GM18519 (cell line): Measurements from ENCODE around the gene KCNIP1.

ENCODE experiments used
- ATAC-seq: cut with Tn5 transposase; IDR thresholded peaks from one replicate; pipeline ENCODE4 v1.9.1; 2021; ENCODE audit warnings: mild to moderate bottlenecking, moderate library complexity; ENCODE audit not compliant: unreplicated experiment, low FRiP score

The KCNIP1 gene

DNA sequence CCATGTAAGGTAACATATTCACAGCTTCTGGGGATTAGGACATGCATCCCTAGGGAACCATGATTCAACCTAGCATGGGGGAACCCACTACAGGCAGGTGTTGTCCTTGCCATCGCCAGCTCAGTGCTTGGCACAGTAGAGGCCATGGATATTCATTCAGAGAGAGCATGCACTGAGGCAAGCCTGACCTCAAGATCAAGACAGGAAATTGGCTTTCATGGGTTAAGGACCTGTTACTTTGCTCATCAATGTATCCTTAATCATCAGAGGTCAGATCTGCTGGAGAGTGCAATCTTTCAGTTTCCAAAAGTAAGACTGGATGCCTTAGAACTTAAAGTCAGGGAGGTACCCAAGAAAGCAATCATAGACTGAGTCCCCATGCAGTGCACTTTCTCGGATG, 84.0 kb downstream of the KCNIP1 start:
- no peak for ATAC-seq

DNA sequence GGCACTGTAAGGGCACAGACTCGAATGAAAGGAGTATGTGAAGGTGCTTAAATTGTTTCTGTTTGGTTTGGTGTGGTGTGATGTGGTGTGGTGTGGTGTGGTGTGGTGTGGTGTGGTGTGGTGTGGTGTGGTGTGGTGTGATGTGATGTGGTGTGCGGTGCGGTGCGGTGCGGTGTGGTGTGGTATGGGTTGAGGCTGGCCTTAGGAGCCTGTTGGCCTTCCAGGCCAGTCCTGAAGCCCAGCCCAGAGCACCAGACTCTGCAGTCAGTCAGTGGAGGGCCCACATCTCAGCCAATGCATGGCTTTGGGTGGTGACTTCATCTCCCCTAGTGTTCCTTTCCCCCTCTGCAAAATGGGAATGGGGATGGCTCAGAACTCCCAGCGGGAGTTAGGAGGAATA, 85.8 kb downstream of the KCNIP1 start:
- ATAC-seq, result no peak

DNA sequence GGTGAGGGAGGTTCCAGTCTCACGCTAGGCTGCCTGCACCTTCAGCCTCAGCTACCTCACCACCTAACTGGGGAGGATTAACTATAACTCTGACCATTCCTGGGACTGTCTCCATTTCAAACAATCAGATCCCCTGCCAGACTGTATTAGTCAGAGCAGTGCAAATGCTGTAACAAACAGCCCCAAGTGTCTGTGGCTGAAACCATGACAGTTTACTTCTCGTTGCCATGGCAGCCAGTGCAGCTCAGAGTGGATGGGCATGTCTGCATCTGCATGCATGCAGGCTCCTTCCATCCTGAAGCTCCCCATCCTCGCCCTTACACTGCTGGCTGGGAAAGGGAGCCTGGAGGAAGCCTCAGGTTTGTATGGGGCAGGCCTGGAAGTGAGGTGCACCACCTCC, 86.7 kb downstream of the KCNIP1 start:
- no peak for ATAC-seq

GRCh38 chr5:170591054-170591453, 87.2 kb downstream of the KCNIP1 start:
- ATAC-seq, result no peak

GRCh38 chr5:170596482-170597044, 92.7 kb downstream of the KCNIP1 start:
- no peak for ATAC-seq

DNA sequence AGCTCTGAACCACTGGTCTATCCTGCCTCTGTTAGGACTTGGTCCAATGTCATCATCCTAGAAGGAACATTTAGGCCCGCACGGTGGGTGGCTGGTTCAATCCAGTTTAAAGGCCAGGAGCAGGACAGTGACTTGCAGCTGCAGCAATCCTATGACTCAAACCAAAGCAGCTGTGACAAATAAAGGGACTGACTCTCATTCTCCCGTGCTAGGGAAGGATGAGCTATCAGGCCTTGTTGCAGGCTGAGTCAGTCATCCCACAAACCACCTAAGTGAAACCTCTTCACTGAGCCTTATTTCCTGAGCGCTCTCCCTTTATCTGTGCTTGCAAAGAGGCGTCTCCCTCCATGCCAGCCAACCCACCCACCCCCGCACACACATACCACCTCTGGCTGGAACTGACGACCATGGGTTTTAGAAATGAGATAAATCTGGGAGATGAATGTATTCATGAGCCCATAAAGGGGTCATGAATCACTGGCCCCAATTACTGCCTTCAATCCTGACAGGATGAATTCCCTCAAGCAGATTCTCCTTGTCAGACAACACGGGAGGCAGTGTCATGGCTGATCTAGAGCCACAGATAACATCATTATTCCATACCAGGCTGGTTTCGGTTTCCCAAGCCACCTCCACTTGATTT, 93.4 kb downstream of the KCNIP1 start:
- no peak for ATAC-seq

DNA sequence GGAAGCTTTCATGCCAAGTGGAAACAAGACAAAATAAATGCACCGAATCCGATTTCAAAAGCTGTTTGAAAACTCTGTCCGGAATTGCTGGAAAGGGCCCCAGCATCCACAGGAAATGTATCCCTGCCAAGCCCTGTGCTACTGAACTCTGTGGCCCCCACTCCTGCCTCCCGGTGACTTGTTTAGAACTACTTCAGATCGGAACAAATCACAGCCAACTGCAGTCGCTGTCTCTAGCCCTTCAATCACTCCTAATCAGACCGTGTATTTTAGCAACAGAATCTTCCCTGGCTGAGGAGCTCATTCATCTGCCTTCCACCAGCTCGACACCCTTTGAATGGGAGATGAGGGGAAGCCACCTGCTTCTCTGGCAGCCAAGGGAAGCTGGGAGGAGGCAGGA, 94.1 kb downstream of the KCNIP1 start:
- no peak for ATAC-seq

GRCh38 chr5:170599756-170600155, 95.9 kb downstream of the KCNIP1 start:
- ATAC-seq, result no peak

GRCh38 chr5:170601619-170602018, 97.8 kb downstream of the KCNIP1 start:
- no peak for ATAC-seq

DNA sequence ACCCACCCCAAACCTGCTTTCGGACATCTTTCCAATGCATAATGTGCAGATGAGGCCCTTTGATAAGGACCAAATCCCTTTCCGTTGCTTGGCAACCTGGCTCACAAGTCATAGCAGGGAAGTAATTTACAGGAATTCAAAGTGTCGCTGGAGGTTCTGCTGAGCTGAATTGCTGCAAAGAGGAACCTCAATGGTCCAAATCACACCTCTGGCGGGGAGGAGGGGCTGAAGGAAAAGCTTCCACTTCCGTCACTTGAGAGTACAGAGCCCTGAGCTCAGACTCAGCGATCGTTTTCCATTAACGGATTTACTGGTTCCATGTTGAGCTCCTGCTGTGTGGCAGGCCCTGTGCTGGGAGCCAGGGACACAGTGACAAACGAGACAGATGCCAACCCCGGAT, 99.3 kb downstream of the KCNIP1 start:
- ATAC-seq, result no peak

DNA sequence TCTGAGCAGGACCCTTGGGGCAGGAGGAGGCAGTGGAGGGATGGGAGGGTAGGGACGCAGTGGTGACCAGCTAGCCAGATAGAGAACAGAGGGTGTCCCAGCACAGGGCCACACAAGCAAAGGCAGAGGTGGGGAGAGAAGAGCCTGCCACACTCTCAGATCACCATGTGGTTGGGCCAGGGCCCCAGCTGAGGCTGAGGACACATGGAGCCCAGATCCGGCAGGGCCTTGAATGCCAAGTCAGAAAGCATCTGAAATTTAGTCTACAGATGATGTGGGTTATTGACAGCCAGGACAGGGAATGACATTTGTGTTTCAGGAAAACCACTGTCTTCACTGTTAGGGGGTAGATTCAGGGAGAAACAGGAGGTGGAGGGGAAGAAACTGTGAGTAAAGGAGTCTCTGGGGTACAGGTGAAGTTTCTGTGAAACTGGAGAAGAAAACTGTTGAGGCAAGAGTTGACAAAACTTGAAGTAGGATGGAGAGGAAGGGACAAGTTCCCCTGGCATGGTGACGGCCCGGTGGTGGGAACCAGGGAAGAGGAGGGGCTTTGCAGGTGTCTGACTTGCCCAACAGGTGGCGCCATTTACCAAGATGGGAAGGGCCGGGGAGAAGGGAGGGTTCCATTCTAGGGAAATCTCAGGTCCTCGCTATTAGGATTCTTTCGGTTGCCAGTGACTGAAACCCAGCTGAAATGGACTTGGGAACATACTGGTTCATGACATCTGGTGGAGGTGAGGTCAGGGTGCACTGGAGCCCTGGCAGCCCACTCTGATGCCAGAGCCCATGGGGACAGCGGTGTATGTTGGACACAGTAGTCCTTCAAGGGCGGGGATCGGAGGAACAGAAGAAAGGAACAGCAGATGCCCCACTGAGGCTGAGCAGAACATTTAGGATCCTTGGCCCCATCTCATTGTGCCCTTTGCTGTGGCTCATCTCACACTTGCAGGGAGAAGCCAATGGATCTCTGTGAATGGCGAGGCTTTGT, 100.1 kb downstream of the KCNIP1 start:
- ATAC-seq, result no peak

DNA sequence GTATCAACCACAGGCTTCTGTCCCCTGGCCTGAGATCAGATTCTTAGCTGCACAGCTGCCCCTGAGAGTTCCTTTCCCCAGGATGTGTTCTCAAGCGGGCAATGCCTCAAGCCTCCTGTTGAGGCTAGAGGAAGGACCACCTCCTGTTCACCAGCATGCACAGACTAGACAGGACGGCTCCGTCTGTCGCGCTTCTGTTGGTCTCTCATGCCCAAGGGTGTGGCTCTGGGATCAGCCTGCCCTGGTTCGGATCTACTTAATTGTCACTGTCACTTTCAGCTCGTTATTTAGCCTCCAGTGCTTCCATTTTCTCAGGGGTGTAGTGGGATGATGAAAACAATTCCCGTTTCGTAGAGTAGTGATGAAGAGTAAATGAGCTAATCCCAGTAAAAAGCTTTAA, 103.1 kb downstream of the KCNIP1 start:
- no peak for ATAC-seq

- ATAC-seq, result no peak
These were observed 107.8 kb downstream of the KCNIP1 start for GRCh38 chr5:170611449-170612090.

DNA sequence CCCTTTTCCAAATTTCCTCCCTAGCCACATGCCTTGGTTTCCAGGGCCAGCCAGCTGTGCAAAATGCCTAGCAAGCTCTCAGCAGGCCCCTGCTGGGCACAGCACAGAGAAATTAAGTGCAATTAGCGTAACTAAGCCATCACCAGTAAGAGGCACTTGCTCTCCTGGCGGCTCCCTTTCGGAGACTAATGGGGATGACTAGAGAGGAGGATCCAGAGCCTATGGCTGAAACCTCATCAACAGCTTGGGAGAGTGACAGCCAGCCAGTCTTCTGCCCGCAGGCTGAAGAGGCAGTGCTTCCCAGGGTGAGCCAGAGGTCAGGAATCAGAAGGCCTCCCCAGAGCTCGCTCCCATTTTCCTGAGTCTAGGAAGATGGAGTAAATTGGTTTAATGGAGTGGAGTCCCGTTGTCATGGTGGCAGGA, 108.4 kb downstream of the KCNIP1 start:
- no peak for ATAC-seq

GRCh38 chr5:170614065-170614490, 110.3 kb downstream of the KCNIP1 start:
- ATAC-seq, result no peak

DNA sequence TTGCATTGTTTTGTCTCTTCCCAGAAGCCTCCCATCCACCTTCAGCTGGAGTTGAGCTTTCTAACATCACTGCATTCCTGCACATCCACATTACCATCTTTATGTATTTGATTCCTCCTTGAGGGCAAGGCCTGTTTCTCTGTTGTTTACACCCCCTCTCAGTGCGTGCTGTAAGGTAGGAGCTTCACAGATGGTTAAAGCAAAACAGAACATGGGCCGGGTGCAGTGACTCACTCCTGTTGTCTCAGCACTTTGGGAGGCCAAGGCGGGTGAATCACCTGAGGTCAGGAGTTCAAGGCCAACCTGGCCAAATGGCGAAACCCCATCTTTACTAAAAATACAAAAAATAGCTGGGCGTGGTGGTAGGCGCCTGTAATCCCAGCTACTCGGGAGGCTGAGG, 110.9 kb downstream of the KCNIP1 start:
- ATAC-seq, result no peak

DNA sequence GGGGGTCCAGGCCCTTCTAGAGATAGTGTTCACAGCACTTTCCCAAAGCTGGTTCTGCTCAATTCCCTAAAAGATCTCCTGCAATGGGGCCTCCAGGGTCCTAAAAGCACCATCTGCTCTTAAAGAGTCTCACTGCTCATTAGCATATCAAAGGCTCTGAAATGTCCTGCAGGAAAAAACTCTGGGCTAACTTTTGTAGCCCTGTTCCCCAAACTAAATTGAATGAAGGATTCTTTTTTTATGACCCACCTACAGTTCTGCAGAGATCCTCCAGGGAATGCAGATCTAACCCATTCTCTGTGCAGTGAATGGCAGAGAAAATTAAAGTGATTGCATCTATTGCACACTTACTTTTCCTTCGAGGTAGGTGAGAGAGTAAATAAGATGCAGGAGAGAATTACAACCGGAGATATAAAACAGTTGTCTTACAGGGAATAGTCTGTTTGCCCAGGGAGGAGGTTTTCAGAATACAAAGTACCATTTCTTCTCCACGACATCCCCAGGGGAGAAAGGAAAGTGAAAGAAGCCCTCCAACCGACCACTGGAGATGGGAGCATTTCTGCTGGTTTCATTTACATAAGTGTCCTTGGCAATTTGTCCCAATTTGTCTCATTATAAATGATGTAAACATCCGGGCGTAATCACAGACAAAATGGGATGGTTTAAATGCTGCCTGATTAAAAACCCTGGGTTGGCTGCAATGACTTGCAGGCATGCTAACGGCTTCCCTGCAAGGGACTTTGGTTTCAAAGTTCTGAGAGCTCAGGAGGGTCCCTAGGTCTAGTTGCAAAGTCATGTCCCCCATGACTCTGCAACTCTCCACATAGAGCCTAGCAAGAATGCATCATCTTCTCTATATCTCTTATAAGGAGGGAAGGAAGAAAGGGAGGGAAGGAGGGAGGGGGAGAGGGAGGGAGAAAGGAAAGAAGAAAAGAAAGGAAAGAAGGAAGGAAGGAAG, 114.0 kb downstream of the KCNIP1 start:
- no peak for ATAC-seq

DNA sequence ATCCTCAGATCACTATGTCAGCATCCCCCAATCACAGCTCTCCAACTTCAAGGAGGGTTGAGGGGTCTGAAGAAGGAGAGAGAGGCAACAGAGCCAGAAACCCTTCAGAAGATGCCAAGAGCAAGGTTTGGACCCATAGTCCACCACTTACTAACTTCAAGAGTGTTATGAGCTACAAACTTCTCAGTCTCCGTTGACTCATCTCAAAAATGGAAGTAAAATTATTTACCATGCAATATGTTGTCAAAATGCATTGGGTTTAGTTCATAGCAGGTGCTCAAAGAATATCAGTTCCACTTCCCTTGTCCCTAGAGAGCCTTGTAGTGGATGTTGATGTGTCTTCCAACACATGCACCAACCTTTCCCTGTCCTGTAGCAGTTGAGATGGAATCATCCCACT, 116.0 kb downstream of the KCNIP1 start:
- no peak for ATAC-seq

- ATAC-seq, result no peak
These were observed 119.1 kb downstream of the KCNIP1 start for GRCh38 chr5:170622933-170623332.
